NCI-H1105 (cell line): ENCODE data around the gene TGFBR3.
"Not testable (repeated sequence)": the region's sequence is repeated elsewhere in the genome, so short reads cannot be mapped to it uniquely, and the experiment has no call there.

Source experiments
- DNase-seq: peaks from one replicate; lab custom pipeline; 2025; lab: John Stamatoyannopoulos, UW

The TGFBR3 gene

GRCh38 chr1:91847851-91848250 is 38.1 kb downstream of the TGFBR3 start:
- DNase-seq = no peak

- no peak for DNase-seq
These were observed 39.3 kb downstream of the TGFBR3 start for GRCh38 chr1:91846639-91847013.

GRCh38 chr1:91846007-91846638 is 39.8 kb downstream of the TGFBR3 start:
- DNase-seq = peak; percentile 99

- no peak for DNase-seq
These were observed 41.0 kb downstream of the TGFBR3 start for GRCh38 chr1:91844862-91845528.

- no peak for DNase-seq
These were observed 42.1 kb downstream of the TGFBR3 start for GRCh38 chr1:91843843-91844242.

- DNase-seq = no peak
These were observed 43.4 kb downstream of the TGFBR3 start for GRCh38 chr1:91842563-91842962.

GRCh38 chr1:91842056-91842455 is 43.9 kb downstream of the TGFBR3 start:
- DNase-seq = no peak

GRCh38 chr1:91840276-91840675 is 45.7 kb downstream of the TGFBR3 start:
- not testable (repeated sequence) for DNase-seq

- no peak for DNase-seq
These were observed 49.5 kb downstream of the TGFBR3 start for GRCh38 chr1:91836331-91837040.

- no peak for DNase-seq
These were observed 50.8 kb downstream of the TGFBR3 start for GRCh38 chr1:91835087-91835521.

- DNase-seq = not testable (repeated sequence)
These were observed 51.4 kb downstream of the TGFBR3 start for GRCh38 chr1:91834549-91834948.

GRCh38 chr1:91833946-91834345 is 52.0 kb downstream of the TGFBR3 start:
- DNase-seq = no peak

- DNase-seq = no peak
These were observed 54.6 kb downstream of the TGFBR3 start for GRCh38 chr1:91831132-91831930.

- DNase-seq = no peak
These were observed 55.5 kb downstream of the TGFBR3 start for GRCh38 chr1:91830242-91831131.

- no peak for DNase-seq
These were observed 56.4 kb downstream of the TGFBR3 start for GRCh38 chr1:91829293-91830153.

GRCh38 chr1:91828583-91829281 is 57.2 kb downstream of the TGFBR3 start:
- DNase-seq = no peak

- no peak for DNase-seq
These were observed 58.3 kb downstream of the TGFBR3 start for GRCh38 chr1:91827459-91828321.

GRCh38 chr1:91827087-91827458 is 58.9 kb downstream of the TGFBR3 start:
- no peak for DNase-seq

GRCh38 chr1:91826649-91827048 is 59.3 kb downstream of the TGFBR3 start:
- DNase-seq = no peak
